GM18907 (cell line): ENCODE measurements around the gene DPH5.
"Not testable (repeated sequence)": the region's sequence is repeated elsewhere in the genome, so short reads cannot be mapped to it uniquely, and the experiment has no call there.

ENCODE experiments used
- ATAC-seq: cut with Tn5 transposase; IDR thresholded peaks from one replicate; pipeline ENCODE4 v1.9.1; 2021; ENCODE audit warnings: mild to moderate bottlenecking, moderate library complexity; ENCODE audit not compliant: unreplicated experiment

Gene DPH5

GRCh38 chr1:100946064-100946463, 79.5 kb downstream of the DPH5 start:
- not testable (repeated sequence) for ATAC-seq

GRCh38 chr1:100943533-100943932, 82.1 kb downstream of the DPH5 start:
- no peak for ATAC-seq

- ATAC-seq = no peak
These were observed 83.1 kb downstream of the DPH5 start for GRCh38 chr1:100942304-100943046.

- no peak for ATAC-seq
These were observed 83.9 kb downstream of the DPH5 start for GRCh38 chr1:100941580-100942216.

GRCh38 chr1:100941098-100941527, 84.5 kb downstream of the DPH5 start:
- peak; percentile 43 for ATAC-seq
